ENCODE results near the gene TTLL5.

DNA sequence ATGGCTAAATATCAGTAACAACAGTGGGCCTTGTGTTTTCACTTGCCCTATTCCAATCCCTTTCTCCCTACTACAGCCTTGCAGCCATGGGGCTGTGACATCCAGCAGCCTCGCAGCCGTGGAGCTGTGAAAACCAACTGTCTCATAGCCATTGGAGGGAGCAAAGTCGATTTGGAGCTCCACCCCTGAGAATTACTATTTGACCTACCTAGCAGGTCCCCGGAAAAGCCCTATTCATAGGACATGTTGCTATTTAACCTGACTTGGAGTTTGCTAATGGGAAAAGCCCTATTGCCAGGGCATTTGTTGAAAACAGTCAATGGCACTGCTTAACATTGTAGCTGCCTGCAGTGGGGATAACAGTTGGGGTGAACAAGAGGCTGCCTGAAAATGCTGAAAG lies 33.6 kb upstream of the TTLL5 start:
- TF ChIP-seq, protein P1, sequence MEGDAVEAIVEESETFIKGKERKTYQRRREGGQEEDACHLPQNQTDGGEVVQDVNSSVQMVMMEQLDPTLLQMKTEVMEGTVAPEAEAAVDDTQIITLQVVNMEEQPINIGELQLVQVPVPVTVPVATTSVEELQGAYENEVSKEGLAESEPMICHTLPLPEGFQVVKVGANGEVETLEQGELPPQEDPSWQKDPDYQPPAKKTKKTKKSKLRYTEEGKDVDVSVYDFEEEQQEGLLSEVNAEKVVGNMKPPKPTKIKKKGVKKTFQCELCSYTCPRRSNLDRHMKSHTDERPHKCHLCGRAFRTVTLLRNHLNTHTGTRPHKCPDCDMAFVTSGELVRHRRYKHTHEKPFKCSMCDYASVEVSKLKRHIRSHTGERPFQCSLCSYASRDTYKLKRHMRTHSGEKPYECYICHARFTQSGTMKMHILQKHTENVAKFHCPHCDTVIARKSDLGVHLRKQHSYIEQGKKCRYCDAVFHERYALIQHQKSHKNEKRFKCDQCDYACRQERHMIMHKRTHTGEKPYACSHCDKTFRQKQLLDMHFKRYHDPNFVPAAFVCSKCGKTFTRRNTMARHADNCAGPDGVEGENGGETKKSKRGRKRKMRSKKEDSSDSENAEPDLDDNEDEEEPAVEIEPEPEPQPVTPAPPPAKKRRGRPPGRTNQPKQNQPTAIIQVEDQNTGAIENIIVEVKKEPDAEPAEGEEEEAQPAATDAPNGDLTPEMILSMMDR (conservative IDR thresholded peaks at IDR 0.05 in 1 of 2, IDR thresholded peaks at IDR 0.05 in 1 of 2; ENCODE audit: extremely low read depth in 1 of 2, insufficient read depth in 1 of 2, low read depth in 1 of 2, low read length in 2 of 2), result no peak
- no peak for TF ChIP-seq EZH2 (IDR thresholded peaks at IDR 0.05; ENCODE audit: borderline replicate concordance, low read length)
